ENCODE results near the gene CDH8.
"Not testable (repeated sequence)": the region's sequence is repeated elsewhere in the genome, so short reads cannot be mapped to it uniquely, and the experiment has no call there.

The CDH8 gene

DNA sequence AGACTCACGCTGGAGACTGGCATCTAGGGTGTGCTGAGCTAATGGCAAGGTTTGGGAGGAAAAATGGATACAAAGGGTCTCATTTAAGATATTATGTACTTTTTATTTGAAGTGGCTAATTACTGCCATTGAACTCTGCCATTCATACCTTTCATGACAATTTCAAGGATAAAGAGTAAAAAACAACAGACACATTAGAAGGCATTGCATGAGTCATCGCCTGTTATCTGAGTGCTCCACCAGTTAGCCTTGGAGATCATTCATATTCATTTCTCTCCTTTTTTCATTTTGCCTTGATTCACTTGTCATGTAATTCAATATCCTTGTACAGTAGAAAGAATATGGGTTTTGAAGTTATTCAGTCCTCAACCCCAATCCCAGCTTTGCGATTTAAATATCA lies 109.5 kb downstream of the CDH8 start:
- peak; percentile 1 for DNase-seq (ENCODE audit: low read depth)
- no peak overlapping the region for H3K4me3 ChIP-seq (replicated peaks; ENCODE audit: low read depth, low read length)
- TF ChIP-seq, protein P1, sequence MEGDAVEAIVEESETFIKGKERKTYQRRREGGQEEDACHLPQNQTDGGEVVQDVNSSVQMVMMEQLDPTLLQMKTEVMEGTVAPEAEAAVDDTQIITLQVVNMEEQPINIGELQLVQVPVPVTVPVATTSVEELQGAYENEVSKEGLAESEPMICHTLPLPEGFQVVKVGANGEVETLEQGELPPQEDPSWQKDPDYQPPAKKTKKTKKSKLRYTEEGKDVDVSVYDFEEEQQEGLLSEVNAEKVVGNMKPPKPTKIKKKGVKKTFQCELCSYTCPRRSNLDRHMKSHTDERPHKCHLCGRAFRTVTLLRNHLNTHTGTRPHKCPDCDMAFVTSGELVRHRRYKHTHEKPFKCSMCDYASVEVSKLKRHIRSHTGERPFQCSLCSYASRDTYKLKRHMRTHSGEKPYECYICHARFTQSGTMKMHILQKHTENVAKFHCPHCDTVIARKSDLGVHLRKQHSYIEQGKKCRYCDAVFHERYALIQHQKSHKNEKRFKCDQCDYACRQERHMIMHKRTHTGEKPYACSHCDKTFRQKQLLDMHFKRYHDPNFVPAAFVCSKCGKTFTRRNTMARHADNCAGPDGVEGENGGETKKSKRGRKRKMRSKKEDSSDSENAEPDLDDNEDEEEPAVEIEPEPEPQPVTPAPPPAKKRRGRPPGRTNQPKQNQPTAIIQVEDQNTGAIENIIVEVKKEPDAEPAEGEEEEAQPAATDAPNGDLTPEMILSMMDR (IDR thresholded peaks at IDR 0.05; ENCODE audit: low read length, missing control alignments) = no peak

DNA sequence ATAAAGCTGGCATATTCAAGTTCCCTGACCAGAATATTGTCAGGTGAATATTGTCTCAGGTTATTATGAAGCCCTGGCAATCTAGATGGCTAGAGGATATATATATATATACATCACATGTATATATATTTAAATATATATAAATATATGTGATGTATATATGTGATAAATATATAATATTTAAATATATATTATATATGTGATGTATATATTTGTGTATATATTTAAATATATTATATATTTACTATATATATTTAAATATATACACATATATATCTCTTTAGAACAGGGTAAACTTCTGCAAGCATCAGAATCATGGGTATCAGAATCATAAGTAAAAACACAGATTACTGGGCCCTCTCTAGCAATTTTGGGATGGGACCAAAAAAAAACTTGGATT lies 112.6 kb downstream of the CDH8 start:
- TF ChIP-seq, protein P1 (IDR thresholded peaks at IDR 0.05; ENCODE audit: low read length, missing control alignments) = no peak
- DNase-seq (ENCODE audit: low read depth) = no peak
- no peak overlapping the region for H3K4me3 ChIP-seq (replicated peaks; ENCODE audit: low read depth, low read length)

DNA sequence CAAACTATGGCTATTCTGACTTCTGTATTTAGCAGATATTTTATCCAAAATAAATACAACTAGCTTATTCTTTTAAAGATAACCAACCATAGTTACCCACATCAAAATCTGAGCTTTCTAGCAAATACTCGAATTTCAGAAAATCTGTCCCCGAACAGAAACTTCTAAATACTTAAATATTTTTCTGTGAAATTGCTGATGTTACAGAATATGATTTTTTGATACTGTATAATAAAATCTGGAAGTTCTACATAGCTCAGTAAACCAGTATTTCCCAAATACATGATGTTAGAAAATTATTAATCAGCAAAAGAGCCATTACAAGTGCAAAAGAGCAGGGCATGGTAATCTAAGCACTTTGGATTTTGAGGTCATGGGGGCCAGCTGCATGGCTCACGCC lies 114.9 kb downstream of the CDH8 start:
- no peak overlapping the region for H3K4me3 ChIP-seq (replicated peaks; ENCODE audit: low read depth, low read length)
- TF ChIP-seq, protein P1 (IDR thresholded peaks at IDR 0.05; ENCODE audit: low read length, missing control alignments) = no peak
- DNase-seq (ENCODE audit: low read depth) = no peak

DNA sequence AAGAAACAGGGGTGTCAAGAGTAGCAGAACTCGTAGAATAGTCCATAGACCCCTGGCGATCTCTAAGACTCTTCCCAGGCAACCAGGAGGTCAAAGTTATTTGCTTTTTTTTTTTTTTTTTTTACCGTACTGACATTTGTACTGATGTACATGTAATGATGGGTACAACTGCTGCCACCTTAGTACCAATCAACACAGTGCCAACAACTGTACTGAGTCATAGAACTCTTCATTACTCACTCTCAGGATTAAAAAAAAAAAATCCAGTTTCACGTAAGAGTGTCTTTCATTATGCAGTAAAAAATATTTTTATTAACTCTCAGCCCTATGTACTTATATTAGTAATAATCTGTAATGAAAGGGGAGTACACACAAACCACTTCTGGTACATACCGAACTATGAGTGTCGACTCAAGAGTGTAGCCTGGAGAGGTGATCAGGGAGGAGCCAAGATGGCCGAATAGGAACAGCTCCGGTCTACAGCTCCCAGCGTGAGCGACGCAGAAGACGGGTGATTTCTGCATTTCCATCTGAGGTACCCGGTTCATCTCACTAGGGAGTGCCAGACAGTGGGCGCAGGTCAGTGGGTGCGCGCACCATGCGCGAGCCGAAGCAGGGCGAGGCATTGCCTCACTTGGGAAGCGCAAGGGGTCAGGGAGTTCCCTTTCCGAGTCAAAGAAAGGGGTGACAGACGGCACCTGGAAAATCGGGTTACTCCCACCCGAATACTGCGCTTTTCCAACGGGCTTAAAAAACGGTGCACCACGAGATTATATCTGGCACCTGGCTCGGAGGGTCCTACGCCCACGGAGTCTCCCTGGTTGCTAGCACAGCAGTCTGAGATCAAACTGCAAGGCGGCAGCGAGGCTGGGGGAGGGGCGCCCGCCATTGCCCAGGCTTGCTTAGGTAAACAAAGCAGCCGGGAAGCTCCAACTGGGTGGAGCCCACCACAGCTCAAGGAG lies 118.1 kb downstream of the CDH8 start:
- not testable (repeated sequence) for H3K4me3 ChIP-seq (replicated peaks; ENCODE audit: low read depth, low read length); DNase-seq (ENCODE audit: low read depth)

DNA sequence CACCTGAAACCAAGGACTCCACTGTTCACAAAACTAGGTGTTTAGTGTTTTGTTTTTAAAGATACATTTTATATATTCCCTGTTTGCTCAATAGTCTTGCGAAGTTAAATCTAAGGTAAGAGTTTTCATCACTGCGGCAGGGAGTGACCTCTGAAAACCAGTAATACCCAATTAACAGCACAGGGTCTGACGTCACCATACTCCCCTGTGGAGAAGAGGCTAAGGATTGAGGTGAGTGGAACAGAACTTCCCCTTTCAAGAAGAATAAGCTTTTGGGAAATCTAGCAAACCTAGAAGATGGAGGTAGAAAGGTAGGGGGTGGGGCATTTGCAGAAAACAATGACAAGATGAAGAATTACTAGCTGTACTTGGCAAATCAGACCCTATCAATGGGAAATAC lies 120.7 kb downstream of the CDH8 start:
- TF ChIP-seq, protein P1 (IDR thresholded peaks at IDR 0.05; ENCODE audit: low read length, missing control alignments) = no peak
- H3K4me3 ChIP-seq (replicated peaks; ENCODE audit: low read depth, low read length) = no peak overlapping the region
- no peak for DNase-seq (ENCODE audit: low read depth)

DNA sequence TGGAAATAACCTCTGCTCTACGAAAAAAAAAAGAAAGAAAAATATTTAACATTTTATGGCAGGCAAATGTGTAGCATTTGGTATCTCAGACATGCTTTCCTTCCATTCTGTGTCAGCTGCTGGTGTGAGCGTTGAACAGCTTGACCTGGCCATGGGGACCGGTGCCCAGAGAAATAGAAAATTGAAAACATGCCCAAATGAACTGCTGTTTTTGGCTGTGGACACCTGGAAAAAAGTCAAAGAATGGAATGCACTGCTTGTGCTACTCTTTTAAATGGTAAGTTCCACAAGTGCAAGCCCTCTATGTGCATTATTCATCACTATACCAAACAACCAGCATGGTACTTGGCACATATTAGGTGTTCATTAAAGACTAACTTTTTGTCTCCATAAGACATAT lies 127.2 kb downstream of the CDH8 start:
- TF ChIP-seq, protein P1 (IDR thresholded peaks at IDR 0.05; ENCODE audit: low read length, missing control alignments) = no peak
- DNase-seq (ENCODE audit: low read depth) = no peak
- H3K4me3 ChIP-seq (replicated peaks; ENCODE audit: low read depth, low read length) = no peak overlapping the region

DNA sequence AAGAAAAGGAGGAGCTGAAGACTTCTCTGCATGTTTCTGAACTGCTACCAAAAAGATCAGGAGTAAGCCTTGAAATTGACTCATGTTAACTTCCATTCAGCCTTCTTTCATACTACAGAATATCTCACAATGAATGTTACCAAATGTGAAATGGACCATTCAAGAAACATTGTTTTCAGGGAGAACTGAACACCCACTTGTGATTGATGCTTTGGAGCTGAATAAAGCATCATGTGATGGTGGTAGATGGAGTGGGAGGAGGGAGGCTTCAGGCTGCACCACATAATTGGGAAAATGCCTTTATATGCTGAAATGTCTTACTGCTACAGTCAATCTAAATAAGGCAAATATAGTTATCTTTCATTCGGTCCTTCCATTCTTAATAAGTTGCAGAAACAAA lies 127.8 kb downstream of the CDH8 start:
- no peak for DNase-seq (ENCODE audit: low read depth)
- no peak overlapping the region for H3K4me3 ChIP-seq (replicated peaks; ENCODE audit: low read depth, low read length)

More for the DNA sequence above, 127.8 kb downstream of the CDH8 start:
- TF ChIP-seq, protein P1 (IDR thresholded peaks at IDR 0.05; ENCODE audit: low read length, missing control alignments) = no peak

Data from fibroblast of pulmonary artery (primary cell).